Pancreas (tissue), 10 donors: ENCODE data around the gene GABRA5. TPM values are rescaled to one million over a fixed set of nuclear protein-coding genes. Genes with fewer than 3 reads are reported as not detected.

ENCODE experiments used
- ATAC-seq, 4 donors: fragments of 200-7000 bp; cut with Tn5 transposase; one replicate each; pipeline versions ENCODE4 v1.8.0 to v1.9.1; 2020; ENCODE audit warnings: mild to moderate bottlenecking in 4 of 4, moderate library complexity in 4 of 4
- DNase-seq, 6 donors: peaks; one replicate each; pipeline ENCODE4 v3.0.0-alpha.2; 2020
- FAIRE-seq: peaks from 2 replicates; lab custom pipeline; 2012; peaks lifted over from hg19 to GRCh38; lab: Jason Lieb, UNC
- H3K27ac ChIP-seq, 4 donors: fragments of 200-600 bp; sonication (generic); 1 replicate in 3 of 4; 2 replicates in 1 of 4; pipeline versions ENCODE4 v1.5.0 to v1.8.0; 2020
- H3K27me3 ChIP-seq, 4 donors: fragments of 200-600 bp; one replicate each; pipeline ENCODE4 v1.8.0; 2021
- H3K36me3 ChIP-seq, 3 donors: fragments of 200-600 bp; sonication (generic) in 1 of 3; one replicate each; pipeline versions ENCODE4 v1.5.0 to v1.8.0; 2020 to 2021
- H3K4me1 ChIP-seq, 3 donors: fragments of 200-600 bp; one replicate each; pipeline ENCODE4 v1.8.0; 2021
- H3K4me3 ChIP-seq, 4 donors: fragments of 200-600 bp; sonication (generic) in 2 of 4; one replicate each; pipeline versions ENCODE4 v1.5.0 to v1.8.0; 2020 to 2021
- H3K9me3 ChIP-seq, 4 donors: fragments of 200-600 bp; one replicate each; pipeline ENCODE4 v1.8.0; 2021
- WGBS, 2 donors: extraction: QIAGEN DNeasy Blood & Tissue Kit; methylation state at CpG; one replicate each; pipeline ENCODE4 v1.1.7; 2013; 5-methylcytosine and 5-hydroxymethylcytosine counted together
- intact Hi-C, 3 donors: fragments of 100-400 bp; cut with DNase I; formaldehyde crosslinking; loops; one replicate each; pipeline versions ENCODE4 v1.11.1 to v1.14.2; 2022
- polyA plus RNA-seq, 2 donors: library from polyadenylated mRNA; stranded (reverse); fragments of 200-250 nt; gene quantifications; one replicate each; pipeline ENCODE4 v1.2.3, GENCODE V29; 2013
- total RNA-seq, 6 donors: library from RNA; stranded (reverse); fragmentation: NEBNext Ultra II Directional in 4 of 6; extraction: Animal tissue kit (Norgen Biotek cat#: 25700) in 4 of 6; gene quantifications; one replicate each; pipeline versions ENCODE4 v1.2.1 to v1.2.4, GENCODE V29; 2021 to 2023
- TF ChIP-seq, protein P1 (sequence below), 4 donors: fragments of 200-600 bp; sonication (generic) in 3 of 4; IDR thresholded peaks; one replicate each; pipeline versions ENCODE4 v1.5.0 to v1.8.0; 2021; ENCODE audit warnings: antibody characterized with exemption in 4 of 4
- donor health status: healthy with polysubstance abuse.
- donor health status: DM: no; HTN: no; CAD: no; lungs with moderate emphysema.
- donor health status: DM: no; HTN: no; CAD: no.
- donor health status: control.
- donor health status: control.
- donor health status: Bipolar disorder and iron deficiency.
- donor health status: DM: yes; HTN: yes; CAD: no.
- donor health status: DM: no; HTN: no; CAD: no.
- donor health status: DM: no; HTN: no; CAD: no.
- donor health status: DM: yes; HTN: yes; CAD: no.

The GABRA5 gene
- total and polyA plus RNA-seq, 8 donors: 0.16 to 0.52 (median 0.28) TPM; not detected in 4

GRCh38 chr15:26996250-26996649 is 129.4 kb downstream of the GABRA5 start:
- H3K27ac ChIP-seq: no peak overlapping the region
- no peaks in the 10 kb centered on the region for H3K27me3 ChIP-seq
- DNase-seq (no peak), FAIRE-seq (no peak), ATAC-seq (no peak)
- H3K9me3 ChIP-seq: no peaks in the 10 kb centered on the region
- H3K36me3 ChIP-seq: no peaks in the 10 kb centered on the region
- H3K4me3 ChIP-seq: no peak overlapping the region
- WGBS, 2 donors: 83 to 86% methylated on average over 2 of the region's 2 CpGs
- intact Hi-C loops: no loop called here
- no peaks in the 10 kb centered on the region for H3K4me1 ChIP-seq
- TF ChIP-seq, protein P1, sequence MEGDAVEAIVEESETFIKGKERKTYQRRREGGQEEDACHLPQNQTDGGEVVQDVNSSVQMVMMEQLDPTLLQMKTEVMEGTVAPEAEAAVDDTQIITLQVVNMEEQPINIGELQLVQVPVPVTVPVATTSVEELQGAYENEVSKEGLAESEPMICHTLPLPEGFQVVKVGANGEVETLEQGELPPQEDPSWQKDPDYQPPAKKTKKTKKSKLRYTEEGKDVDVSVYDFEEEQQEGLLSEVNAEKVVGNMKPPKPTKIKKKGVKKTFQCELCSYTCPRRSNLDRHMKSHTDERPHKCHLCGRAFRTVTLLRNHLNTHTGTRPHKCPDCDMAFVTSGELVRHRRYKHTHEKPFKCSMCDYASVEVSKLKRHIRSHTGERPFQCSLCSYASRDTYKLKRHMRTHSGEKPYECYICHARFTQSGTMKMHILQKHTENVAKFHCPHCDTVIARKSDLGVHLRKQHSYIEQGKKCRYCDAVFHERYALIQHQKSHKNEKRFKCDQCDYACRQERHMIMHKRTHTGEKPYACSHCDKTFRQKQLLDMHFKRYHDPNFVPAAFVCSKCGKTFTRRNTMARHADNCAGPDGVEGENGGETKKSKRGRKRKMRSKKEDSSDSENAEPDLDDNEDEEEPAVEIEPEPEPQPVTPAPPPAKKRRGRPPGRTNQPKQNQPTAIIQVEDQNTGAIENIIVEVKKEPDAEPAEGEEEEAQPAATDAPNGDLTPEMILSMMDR (IDR thresholded peaks at IDR 0.05): no peak

Other genes with a start within 250 kb of the GABRA5 start
- 10 to 100 TPM in 3 of 6 donors, 1 to 10 TPM in 3; 5.0 to 11.4 (median 10.2) TPM for gene GABRB3, start 94.0 kb upstream of the GABRA5 start, total RNA-seq
- 1 to 10 TPM; 1.3 to 9.2 TPM for gene GABRB3, start 94.0 kb upstream of the GABRA5 start, polyA plus RNA-seq
- not detected for gene GABRG3, start 104.1 kb downstream of the GABRA5 start, total RNA-seq
- gene GABRG3, start 104.1 kb downstream of the GABRA5 start, polyA plus RNA-seq: under 1 TPM in 1 of 2 donors, not detected in 1; 0.35 TPM